HG03354 (cell line): ENCODE results near the gene GPRC6A.
A peak's percentile ranks its signal among the peaks of the same experiment; 100 is the strongest.
"Not testable (repeated sequence)": the region's sequence is repeated elsewhere in the genome, so short reads cannot be mapped to it uniquely, and the experiment has no call there.

Experiments used
- ATAC-seq: cut with Tn5 transposase; IDR thresholded peaks from one replicate; pipeline ENCODE4 v1.9.1; 2021; ENCODE audit warnings: mild to moderate bottlenecking; ENCODE audit not compliant: unreplicated experiment, poor library complexity, severe bottlenecking

Gene GPRC6A, protein sequence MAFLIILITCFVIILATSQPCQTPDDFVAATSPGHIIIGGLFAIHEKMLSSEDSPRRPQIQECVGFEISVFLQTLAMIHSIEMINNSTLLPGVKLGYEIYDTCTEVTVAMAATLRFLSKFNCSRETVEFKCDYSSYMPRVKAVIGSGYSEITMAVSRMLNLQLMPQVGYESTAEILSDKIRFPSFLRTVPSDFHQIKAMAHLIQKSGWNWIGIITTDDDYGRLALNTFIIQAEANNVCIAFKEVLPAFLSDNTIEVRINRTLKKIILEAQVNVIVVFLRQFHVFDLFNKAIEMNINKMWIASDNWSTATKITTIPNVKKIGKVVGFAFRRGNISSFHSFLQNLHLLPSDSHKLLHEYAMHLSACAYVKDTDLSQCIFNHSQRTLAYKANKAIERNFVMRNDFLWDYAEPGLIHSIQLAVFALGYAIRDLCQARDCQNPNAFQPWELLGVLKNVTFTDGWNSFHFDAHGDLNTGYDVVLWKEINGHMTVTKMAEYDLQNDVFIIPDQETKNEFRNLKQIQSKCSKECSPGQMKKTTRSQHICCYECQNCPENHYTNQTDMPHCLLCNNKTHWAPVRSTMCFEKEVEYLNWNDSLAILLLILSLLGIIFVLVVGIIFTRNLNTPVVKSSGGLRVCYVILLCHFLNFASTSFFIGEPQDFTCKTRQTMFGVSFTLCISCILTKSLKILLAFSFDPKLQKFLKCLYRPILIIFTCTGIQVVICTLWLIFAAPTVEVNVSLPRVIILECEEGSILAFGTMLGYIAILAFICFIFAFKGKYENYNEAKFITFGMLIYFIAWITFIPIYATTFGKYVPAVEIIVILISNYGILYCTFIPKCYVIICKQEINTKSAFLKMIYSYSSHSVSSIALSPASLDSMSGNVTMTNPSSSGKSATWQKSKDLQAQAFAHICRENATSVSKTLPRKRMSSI

DNA sequence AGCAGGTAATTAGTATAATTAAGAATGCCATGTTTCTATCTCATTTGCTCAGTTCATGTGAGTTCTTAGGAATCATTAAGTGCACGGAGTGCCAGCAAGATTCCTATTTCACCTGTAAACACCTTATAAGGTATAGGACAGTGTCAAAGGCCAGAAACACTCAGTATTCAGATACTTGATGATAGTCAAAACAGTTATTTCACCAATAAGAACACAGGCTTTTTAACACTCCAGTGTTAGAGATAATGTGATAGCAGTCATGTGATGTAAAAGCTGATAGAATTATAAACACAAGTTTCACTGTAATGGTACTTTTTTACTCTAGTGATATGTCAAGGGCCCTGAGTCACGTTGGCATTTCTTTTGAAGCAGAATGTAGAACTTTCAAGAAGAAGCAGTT lies at the start of gene GPRC6A:
GPRC6A (minus strand) TSS at position 101 of the 400 bp plus-strand sequence; CDS start at position 31, 70 bp downstream.
- ATAC-seq: no peak

DNA sequence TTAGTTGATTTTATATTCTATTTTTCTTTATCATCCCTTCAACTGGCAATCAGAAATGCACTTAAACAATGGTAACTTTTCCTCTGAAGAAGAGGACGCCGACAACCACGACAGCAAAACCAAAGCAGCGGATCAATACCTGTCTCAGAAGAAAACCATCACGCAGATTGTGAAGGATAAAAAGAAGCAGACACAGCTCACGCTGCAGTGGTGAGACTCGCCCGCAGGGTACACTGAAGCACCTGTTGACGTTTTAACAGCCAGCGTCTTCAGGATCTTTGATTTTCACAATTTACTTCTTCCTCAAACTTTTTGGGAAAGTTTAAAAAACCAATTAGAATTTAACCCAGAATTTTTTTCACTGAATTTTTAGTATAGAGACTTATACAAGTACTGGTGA lies 48.9 kb upstream of the GPRC6A start:
- no peak for ATAC-seq

DNA sequence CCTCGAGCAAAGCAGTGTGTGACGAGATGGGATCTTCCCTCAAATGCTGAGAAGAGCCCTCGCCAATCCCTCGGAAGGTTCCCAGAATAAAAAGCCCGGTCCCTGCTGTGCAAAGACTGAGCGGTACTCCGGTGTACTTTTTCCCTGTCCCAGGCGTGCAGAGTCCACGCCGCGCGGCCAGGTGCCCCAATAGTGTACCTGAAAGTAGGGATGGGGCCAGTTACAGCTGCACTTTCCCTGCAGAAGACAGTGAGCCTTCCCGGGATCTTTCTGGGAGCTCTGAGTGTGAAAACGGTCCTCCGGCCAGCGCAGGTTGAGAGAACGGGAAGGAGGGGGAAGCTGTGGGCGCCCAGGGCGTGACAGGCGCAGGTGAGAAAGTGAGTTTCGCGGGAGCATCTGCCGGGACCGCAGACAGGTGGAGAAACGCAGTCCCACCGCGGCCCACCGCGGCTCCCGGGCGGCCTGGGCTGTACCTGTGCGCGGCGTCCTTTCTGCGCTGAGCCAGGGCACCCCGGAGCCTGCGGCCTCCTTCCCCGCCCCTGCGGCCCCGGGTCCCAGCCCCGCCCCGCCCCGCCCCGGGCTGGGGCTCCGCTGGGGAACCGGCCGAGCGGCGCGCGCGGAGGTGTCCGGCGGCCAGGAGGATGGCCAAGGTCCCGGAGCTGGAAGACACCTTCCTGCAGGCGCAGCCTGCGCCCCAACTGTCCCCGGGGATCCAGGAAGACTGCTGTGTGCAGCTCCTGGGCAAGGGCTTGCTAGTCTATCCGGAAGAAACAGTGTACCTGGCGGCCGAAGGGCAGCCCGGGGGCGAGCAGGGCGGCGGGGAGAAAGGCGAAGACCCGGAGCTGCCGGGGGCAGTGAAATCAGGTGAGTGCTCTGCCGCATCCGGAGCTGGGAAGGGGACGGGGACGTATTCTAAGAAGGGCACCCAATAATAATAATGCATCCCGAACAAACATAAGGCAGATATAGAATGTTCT lies 48.0 kb upstream of the GPRC6A start, which contains the start of gene RFX6:
RFX6 (plus strand) TSS at position 608 of the 977 bp plus-strand sequence; CDS start at position 642, 34 bp downstream.
- ATAC-seq: peak; percentile 51

DNA sequence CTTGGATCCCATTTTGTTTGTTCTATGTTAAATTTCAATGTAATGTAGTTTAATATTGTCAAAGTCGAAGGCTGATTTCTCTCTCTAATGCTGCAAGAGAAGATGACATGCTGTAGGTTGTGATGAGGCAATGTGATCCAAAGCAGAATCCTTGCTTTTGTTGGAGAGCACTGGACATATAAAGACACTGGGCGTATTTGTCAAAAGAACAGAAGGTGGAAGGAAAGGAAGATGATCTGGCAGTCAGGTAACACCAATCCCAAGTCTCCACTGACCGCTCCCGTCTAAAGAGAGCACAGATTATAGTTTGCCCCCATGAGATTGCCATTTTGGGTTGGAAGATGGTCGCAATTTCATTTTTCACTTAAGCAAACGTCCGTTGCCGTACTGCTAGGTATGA lies 47.2 kb upstream of the GPRC6A start:
- ATAC-seq: no peak

DNA sequence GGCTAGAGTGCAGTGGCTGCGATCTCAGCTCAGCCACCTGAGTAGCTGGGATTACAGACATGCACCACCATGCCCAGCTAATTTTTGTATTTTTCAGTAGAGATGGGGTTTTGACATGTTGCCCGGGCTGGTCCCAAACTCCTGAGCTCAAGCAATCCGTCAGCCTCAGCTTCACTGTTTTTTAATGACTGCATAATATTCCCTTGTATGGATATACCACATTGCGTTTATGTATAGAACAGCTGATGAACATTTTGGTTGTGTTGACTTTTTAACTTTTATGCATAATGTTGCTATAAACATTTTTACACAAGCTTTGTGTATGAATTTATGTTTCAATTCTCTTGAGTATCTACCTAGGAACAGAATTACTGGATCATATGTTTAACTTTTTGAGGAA lies 43.9 kb upstream of the GPRC6A start:
- no peak for ATAC-seq

DNA sequence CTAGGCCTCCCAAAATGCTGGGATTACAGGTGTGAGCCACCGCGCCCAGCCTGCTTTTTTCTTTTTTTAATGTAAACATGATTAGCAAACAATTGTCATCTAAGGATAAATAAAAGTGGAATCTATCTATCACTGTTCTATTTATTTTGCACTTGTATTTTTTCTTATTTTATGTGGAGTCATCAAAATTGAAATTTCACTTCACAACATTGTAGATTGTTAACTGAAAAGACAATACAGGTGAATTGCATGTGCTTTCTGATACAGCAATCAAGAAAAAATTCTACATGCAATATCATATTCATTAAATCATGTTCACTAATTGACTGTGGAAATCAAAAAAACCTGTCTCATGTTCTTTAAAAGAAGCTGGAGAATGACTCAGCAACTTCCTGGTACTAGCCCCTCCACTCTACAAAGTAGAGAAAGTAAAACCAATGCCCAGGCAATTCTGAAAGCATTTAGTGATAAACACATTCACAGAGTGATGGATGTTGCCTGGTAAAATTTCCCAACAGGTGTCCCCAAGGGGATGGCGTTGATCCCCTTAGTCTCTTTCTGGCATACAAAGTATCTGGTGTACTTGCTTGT lies 37.5 kb upstream of the GPRC6A start:
- peak; percentile 71 for ATAC-seq

DNA sequence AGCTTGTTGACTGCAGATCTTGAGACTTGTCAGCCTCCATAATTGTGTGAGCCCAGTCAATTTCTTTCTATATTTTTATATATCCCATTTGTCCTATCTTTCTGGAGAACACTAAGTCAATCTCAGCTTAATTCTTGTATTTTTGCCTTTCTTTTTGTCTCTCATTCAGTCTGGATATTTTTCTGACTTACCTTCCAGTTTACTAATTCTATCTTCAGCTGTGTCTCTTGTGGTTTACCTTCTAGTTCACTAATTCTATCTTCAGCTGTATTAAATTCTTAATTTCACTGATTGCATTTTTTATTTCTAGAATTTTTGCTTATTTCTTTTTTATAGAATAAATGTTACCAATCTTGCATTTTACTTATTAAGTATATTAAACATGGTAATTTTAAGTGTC lies 30.4 kb upstream of the GPRC6A start:
- ATAC-seq: no peak

DNA sequence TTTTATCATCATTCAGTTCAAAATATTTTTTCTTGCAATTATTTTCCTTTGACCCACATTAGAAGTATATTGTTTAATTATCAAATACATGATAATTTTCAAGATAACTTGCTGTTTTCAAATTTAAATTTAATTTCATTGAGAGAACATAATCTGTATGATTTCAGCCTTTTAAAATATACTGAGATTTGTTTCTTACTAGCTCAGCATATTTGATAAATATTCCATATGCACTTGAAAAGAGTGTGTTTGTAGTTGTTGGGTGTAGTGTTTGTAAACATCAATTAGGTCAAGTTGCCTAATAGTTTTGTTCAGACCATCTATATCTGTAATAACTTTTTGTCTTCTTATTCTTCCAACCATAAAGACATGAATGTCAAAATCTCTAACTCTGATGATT lies 29.2 kb upstream of the GPRC6A start:
- ATAC-seq: no peak

DNA sequence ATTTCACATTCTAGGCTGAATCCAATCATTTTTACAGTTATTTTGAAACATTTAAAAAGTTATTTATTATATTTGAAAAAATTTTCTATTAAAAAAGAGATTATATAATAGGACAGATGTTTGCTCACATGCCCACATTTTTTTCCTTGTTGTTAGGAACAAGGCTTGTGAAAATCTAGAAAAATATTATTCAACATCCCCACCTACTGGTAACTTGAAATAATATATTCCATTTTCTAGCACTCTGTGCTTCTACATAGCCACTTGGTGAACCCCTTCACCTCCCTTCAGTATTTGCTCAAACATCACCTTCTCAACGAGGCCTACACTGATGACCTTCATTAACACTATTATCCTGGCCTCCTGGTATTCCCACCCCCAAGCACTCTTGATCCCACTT lies 18.3 kb upstream of the GPRC6A start:
- peak; percentile 69 for ATAC-seq

DNA sequence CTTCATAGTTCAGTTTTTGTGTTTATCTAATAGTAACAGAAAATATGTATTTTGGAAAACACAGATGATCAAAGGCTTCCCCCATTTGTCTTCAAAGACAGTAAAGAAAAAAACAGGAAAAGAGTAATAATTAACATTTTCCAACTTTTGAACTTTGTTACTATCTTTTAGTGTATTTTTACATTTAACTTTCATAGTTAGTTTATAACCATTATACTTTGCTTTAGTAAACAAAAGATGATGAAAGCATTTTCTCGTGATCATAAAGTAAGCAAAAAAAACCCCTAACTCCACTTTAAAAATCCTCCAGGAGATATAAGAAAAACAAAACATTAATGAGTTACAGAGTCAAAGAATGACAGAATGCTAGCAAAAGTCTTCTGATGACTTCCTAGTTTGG lies 13.6 kb upstream of the GPRC6A start:
- no peak for ATAC-seq

DNA sequence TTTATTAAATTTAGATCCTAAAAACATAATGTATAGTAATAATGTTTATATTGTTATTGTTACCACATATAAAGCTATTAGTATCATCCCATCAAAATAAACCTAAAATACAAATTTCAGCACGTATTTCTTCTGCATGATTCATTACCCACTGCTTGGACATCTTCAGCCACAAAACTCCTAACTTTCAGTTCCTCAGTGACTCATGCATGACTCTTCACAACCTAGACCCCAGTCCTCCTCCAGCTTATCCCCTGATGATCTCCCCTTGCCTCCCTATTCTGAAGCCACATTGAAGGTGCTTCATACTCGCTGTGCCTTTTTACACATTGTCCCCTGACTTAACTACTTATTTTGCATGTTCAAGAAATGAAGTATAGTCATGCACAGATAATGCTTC lies 11.2 kb upstream of the GPRC6A start:
- no peak for ATAC-seq

DNA sequence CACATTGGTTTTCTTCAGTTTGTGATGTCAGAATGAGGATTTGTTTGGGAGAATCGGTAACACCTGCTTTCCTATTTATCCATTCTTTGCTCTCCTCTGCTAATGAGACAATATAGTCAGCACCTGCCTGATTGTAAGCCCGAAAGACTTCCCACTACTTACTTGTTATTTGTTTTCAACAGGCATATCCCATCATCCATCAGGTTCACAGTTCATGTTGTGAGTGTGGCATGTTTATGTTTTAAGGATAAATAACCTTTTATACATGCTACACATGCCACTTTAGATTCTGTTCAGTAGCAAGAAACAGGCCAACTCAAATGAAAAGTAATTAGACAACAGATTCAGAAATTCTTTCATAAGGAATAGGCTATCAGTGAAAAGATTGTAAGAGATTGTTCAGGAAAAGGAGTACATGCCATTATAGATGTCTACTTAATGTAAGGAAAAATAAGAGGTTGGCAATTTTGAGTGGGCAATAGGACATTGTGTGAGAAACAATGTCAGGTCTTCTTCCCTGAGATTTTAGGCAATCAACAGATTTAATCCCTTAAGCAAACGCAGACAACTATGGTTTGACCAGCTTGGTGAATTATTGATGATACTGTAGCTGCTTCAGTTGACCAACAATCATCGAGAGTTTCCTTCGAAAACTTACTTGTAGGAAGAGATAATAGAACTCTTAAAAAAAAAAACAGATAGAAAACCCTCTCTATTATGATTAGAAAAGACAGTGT lies 7.9 kb upstream of the GPRC6A start:
- ATAC-seq: no peak

DNA sequence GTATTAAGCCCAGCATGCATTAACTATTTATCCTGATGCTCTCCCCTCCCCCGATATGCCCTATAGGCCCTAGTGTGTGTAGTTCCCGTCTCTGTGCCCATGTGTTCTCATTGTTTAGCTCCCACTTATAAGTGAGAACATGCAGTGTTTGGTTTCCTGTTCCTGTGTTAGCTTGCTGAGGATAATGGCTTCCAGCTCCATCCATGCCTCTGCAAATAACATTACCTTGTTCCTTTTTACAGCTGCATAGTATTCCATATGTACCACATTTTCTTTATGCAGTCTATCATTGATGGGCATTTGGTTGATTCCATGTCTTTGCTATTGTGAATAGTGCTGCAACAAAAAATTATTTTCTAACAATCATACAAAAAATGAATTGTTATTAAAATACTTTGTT lies 5.6 kb upstream of the GPRC6A start:
- not testable (repeated sequence) for ATAC-seq

DNA sequence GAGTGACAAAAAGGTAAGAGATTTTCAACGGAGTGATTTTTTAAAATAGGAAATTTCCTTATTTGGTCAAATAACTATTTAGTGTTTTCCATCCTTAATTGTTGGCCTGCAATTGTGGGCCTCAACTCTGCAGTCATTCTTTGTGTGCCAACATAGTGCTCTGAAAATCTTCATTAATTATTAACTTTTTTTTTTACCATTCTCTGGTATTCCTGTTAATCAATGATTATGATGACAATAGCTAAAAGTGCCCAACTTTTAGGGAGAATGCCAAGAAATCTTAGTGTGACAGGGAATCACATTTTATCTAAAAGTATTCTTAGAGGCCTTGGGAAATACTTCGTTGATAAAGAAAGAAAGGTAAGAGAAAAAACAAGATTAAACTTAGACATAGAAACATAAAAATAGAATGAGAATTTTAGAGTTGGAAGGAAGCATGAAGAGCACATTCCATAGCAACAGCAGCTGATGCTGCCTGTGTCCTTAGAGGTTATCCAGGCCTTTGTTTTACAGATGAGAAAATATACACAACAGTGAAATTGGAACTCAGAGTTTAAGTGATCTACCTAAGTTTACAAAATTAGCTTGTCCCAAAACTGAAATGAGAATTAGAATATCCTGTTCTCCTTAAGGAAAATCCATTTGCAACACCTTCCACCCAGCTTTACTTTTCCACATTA lies 1.2 kb downstream of the GPRC6A start:
- no peak for ATAC-seq

DNA sequence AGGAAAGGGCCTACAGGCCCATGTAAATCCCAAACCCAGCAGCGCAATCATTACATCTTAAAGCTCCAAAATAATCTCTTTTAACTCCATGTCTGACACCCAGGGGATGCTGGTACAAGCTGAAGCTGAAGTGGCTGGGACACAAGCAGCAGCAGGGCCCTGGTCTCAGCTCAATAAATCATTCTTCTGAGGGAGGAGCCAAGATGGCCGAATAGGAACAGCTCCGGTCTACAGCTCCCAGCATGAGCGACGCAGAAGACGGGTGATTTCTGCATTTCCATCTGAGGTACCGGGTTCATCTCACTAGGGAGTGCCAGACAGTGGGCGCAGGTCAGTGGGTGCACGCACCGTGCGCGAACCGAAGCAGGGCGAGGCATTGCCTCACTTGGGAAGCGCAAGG lies 12.5 kb downstream of the GPRC6A start:
- not testable (repeated sequence) for ATAC-seq

DNA sequence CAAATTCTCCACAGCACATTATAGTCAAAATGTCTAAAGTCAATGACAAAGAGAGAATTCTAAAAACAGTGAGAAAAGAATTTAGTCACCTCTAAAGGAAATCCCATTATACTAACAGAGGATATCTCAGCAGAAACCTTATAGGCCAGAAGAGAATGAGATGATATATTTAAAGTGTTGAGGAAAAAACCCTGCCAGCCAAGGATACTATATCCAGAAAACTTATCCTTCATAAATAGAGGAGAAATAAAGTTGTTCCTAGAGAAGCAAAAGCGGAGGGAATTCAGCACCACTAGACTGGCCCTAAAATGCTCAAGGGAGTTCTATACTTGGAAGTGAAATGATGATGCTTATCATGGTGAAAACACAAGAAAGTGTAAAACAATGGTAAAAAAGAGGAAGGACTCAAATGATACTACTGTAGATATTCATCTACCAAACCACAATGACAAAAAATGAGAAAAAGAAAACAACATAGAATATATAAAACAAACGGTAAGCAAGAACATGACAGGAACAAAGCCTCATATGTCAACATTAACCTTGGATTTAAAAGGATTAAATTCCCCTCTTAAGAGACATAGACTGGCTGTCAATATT lies 16.7 kb downstream of the GPRC6A start:
- no peak for ATAC-seq

DNA sequence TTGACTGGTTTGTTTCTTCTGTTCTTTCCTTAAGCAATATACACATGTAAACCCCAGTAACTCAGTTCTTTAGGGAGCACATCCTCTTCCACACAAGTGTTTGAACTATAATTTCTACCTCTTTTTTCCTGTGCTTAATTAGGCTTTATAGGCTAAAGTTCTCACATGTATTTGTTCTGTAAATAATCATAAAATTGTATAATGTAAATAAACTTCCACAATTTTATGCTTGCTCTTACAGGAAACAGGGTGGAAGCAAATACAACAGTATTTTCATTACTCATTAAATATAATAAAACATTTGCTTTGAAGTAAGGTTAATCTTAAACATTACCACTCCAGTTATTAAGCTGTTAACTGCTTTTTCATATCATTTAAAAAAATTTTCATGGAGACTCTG lies 26.9 kb downstream of the GPRC6A start:
- no peak for ATAC-seq

DNA sequence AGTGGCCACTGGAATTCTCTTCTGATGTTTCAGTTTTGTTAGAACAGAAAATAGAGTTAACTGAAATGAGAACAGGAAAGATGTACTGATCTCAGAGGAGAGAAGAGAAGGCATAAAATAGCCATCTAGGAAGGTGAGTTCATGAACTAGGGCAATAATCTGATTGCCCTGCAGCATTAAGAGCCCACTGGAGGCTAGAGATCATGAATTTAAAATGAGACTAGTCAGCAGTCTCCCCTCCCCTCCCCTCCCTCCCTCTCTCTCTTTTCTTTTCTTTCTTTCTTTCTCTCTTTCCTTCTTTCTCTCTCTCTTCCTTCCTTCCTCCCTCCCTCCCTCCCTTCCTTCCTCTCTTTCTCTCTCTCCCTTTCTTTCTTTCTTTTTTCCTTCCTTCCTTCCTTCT lies 28.9 kb downstream of the GPRC6A start:
- no peak for ATAC-seq
